Fibroblast of mammary gland (primary cell): ENCODE results near the gene SLC35A5.

Experiments
- DNase-seq: peaks from one replicate; pipeline ENCODE4 v3.0.0-alpha.2; 2010; ENCODE audit warnings: low read depth
- H3K4me3 ChIP-seq: 2 replicates; pipeline ENCODE4 v1.5.1; 2011; ENCODE audit warnings: low read depth, mild to moderate bottlenecking, low read length, moderate library complexity; ENCODE audit not compliant: control insufficient read depth
- CTCF ChIP-seq: conservative IDR thresholded peaks from 2 replicates; pipeline ENCODE4 v1.5.1; 2011; ENCODE audit warnings: low read depth, low read length, inconsistent platforms; ENCODE audit not compliant: control insufficient read depth, insufficient read depth

The SLC35A5 gene

GRCh38 chr3:112623213-112623612 lies 61.4 kb downstream of the SLC35A5 start:
- TF ChIP-seq CTCF: no peak
- no peak for DNase-seq
- no peak overlapping the region for H3K4me3 ChIP-seq

GRCh38 chr3:112623717-112624116 lies 61.9 kb downstream of the SLC35A5 start:
- DNase-seq: no peak

GRCh38 chr3:112627419-112627818 lies 65.6 kb downstream of the SLC35A5 start:
- DNase-seq: no peak
- TF ChIP-seq CTCF: no peak
- no peak overlapping the region for H3K4me3 ChIP-seq

More at GRCh38 chr3:112623717-112624116, 61.9 kb downstream of the SLC35A5 start:
- H3K4me3 ChIP-seq: no peak overlapping the region
- TF ChIP-seq CTCF: no peak

GRCh38 chr3:112627919-112628466 lies 66.1 kb downstream of the SLC35A5 start:
- no peak for TF ChIP-seq CTCF
- no peak for DNase-seq
- no peak overlapping the region for H3K4me3 ChIP-seq

- peak; percentile 97 for DNase-seq
- TF ChIP-seq CTCF: no peak
Measured at GRCh38 chr3:112629425-112629824, 67.6 kb downstream of the SLC35A5 start.

GRCh38 chr3:112631257-112631656 lies 69.4 kb downstream of the SLC35A5 start:
- DNase-seq: no peak
- H3K4me3 ChIP-seq: no peak overlapping the region
- TF ChIP-seq CTCF: no peak

More at GRCh38 chr3:112629425-112629824, 67.6 kb downstream of the SLC35A5 start:
- H3K4me3 ChIP-seq: no peak overlapping the region

GRCh38 chr3:112632596-112632995 lies 70.8 kb downstream of the SLC35A5 start:
- no peak for DNase-seq
- no peak for TF ChIP-seq CTCF
- no peak overlapping the region for H3K4me3 ChIP-seq
